ENCODE measurements around the gene CLPSL2.

- TF ChIP-seq CTCF (IDR thresholded peaks at IDR 0.05) (no peak), POLR2A (IDR thresholded peaks at IDR 0.05) (no peak), POLR2AphosphoS5 (IDR thresholded peaks at IDR 0.05) (no peak)
Observed at GRCh38 chr6:35736982-35737412, 39.4 kb upstream of the CLPSL2 start, which contains the start of gene ARMC12.

Data from prostate gland (tissue), 2 donors.